ENCODE results near the gene TBX3.

TBX3 gene

GRCh38 chr12:114681116-114681871 lies 2.7 kb downstream of the TBX3 start:
- no peak for DNase-seq

- DNase-seq: no peak
Measured at GRCh38 chr12:114680604-114681069, 3.3 kb downstream of the TBX3 start.

GRCh38 chr12:114679942-114680341 lies 4.0 kb downstream of the TBX3 start:
- no peak for DNase-seq

- DNase-seq: no peak
Measured at GRCh38 chr12:114679452-114679875, 4.5 kb downstream of the TBX3 start.

GRCh38 chr12:114678718-114679117 lies 5.3 kb downstream of the TBX3 start:
- DNase-seq: no peak

- DNase-seq: no peak
Measured at GRCh38 chr12:114678028-114678427, 5.9 kb downstream of the TBX3 start.

GRCh38 chr12:114676142-114676741 lies 7.7 kb downstream of the TBX3 start:
- no peak for DNase-seq

- DNase-seq: no peak
Measured at GRCh38 chr12:114674251-114675047, 9.5 kb downstream of the TBX3 start.

- no peak for DNase-seq
Measured at GRCh38 chr12:114673901-114674250, 10.1 kb downstream of the TBX3 start.

- DNase-seq: no peak
Measured at GRCh38 chr12:114673169-114673833, 10.7 kb downstream of the TBX3 start.

GRCh38 chr12:114672817-114673168 lies 11.2 kb downstream of the TBX3 start:
- DNase-seq: no peak

- no peak for DNase-seq
Measured at GRCh38 chr12:114671443-114672411, 12.2 kb downstream of the TBX3 start.

GRCh38 chr12:114671066-114671442 lies 12.9 kb downstream of the TBX3 start:
- DNase-seq: no peak

GRCh38 chr12:114670291-114670980 lies 13.5 kb downstream of the TBX3 start:
- no peak for DNase-seq

- no peak for DNase-seq
Measured at GRCh38 chr12:114669401-114670290, 14.3 kb downstream of the TBX3 start.

- no peak for DNase-seq
Measured at GRCh38 chr12:114668886-114669288, 15.1 kb downstream of the TBX3 start.

GRCh38 chr12:114668151-114668885 lies 15.7 kb downstream of the TBX3 start:
- DNase-seq: no peak

GRCh38 chr12:114667669-114668150 lies 16.3 kb downstream of the TBX3 start:
- DNase-seq: no peak

Data from NCI-H1694 (cell line).